Adipocyte (in vitro differentiated cells): ENCODE data around the gene CDV3.
"Not testable (repeated sequence)": the region's sequence is repeated elsewhere in the genome, so short reads cannot be mapped to it uniquely, and the experiment has no call there.

ENCODE experiments used
- DNase-seq: peaks from one replicate; pipeline ENCODE4 v3.0.0-alpha.2; 2015; ENCODE audit warnings: low read depth
- H3K27me3 ChIP-seq: replicated peaks from 2 replicates; pipeline ENCODE4 v1.7.0; 2013; ENCODE audit warnings: mild to moderate bottlenecking, low read length, moderate library complexity; ENCODE audit not compliant: control insufficient read depth, insufficient read depth
- H3K36me3 ChIP-seq: 2 replicates; pipeline ENCODE4 v1.7.0; 2013; ENCODE audit warnings: low read length, mild to moderate bottlenecking, moderate library complexity; ENCODE audit not compliant: control insufficient read depth, insufficient read depth, severe bottlenecking
- H3K4me1 ChIP-seq: 2 replicates; pipeline ENCODE4 v1.7.0; 2013; ENCODE audit warnings: mild to moderate bottlenecking, low read length, moderate library complexity; ENCODE audit not compliant: control insufficient read depth, insufficient read depth
- H3K4me3 ChIP-seq: 2 replicates; pipeline ENCODE4 v1.7.0; 2013; ENCODE audit warnings: mild to moderate bottlenecking, low read length, moderate library complexity
- H3K9ac ChIP-seq: 2 replicates; pipeline ENCODE4 v1.7.0; 2013; ENCODE audit warnings: mild to moderate bottlenecking, low read length, moderate library complexity
- H3K9me3 ChIP-seq: 2 replicates; pipeline ENCODE4 v1.7.0; 2013; ENCODE audit warnings: mild to moderate bottlenecking, low read length, moderate library complexity; ENCODE audit not compliant: control insufficient read depth

Gene CDV3

GRCh38 chr3:133540896-133541674 is 32.4 kb upstream of the CDV3 start:
- H3K9ac ChIP-seq = no peak overlapping the region
- DNase-seq = no peak
- no peaks in the 10 kb centered on the region for H3K9me3 ChIP-seq
- H3K36me3 ChIP-seq = no peaks in the 10 kb centered on the region
- H3K4me3 ChIP-seq = no peak overlapping the region
- peaks cover 24% of the 10 kb centered on the region for H3K4me1 ChIP-seq
- no peaks in the 10 kb centered on the region for H3K27me3 ChIP-seq

- Histone ChIP-seq H3K4me1 (peaks cover 29% of the 10 kb centered on the region), H3K36me3 (no peaks in the 10 kb centered on the region), H3K27me3 (no peaks in the 10 kb centered on the region), H3K9me3 (no peaks in the 10 kb centered on the region), H3K4me3 (no peak overlapping the region), H3K9ac (no peak overlapping the region)
- no peak for DNase-seq
Observed at GRCh38 chr3:133542871-133543270, 30.6 kb upstream of the CDV3 start.

GRCh38 chr3:133544983-133545382 is 28.5 kb upstream of the CDV3 start:
- H3K9ac ChIP-seq, H3K36me3 ChIP-seq, H3K27me3 ChIP-seq, H3K9me3 ChIP-seq, H3K4me3 ChIP-seq, DNase-seq: not testable (repeated sequence)
- peaks cover 36% of the 10 kb centered on the region for H3K4me1 ChIP-seq

- DNase-seq = peak; percentile 80
- Histone ChIP-seq H3K4me3 (peak overlapping the region; percentile 64), H3K9me3 (no peaks in the 10 kb centered on the region), H3K36me3 (no peaks in the 10 kb centered on the region), H3K27me3 (no peaks in the 10 kb centered on the region), H3K9ac (peak overlapping the region; percentile 69), H3K4me1 (peaks cover 26% of the 10 kb centered on the region)
Observed at GRCh38 chr3:133547432-133548041, 25.9 kb upstream of the CDV3 start.

- Histone ChIP-seq H3K9me3 (no peaks in the 10 kb centered on the region), H3K36me3 (no peaks in the 10 kb centered on the region), H3K9ac (peak overlapping the region; percentile 66), H3K4me1 (peaks cover 22% of the 10 kb centered on the region), H3K27me3 (no peaks in the 10 kb centered on the region), H3K4me3 (peak overlapping the region; percentile 64)
- peak; percentile 43 for DNase-seq
Observed at GRCh38 chr3:133548090-133548489, 25.4 kb upstream of the CDV3 start.

- H3K36me3 ChIP-seq = no peaks in the 10 kb centered on the region
- no peaks in the 10 kb centered on the region for H3K9me3 ChIP-seq
- no peaks in the 10 kb centered on the region for H3K27me3 ChIP-seq
- DNase-seq = no peak
- H3K9ac ChIP-seq = no peak overlapping the region
- H3K4me1 ChIP-seq = peaks cover 22% of the 10 kb centered on the region
- H3K4me3 ChIP-seq = no peak overlapping the region
Observed at GRCh38 chr3:133549565-133549964, 23.9 kb upstream of the CDV3 start.

- H3K4me1 ChIP-seq = peaks cover 20% of the 10 kb centered on the region
- H3K4me3 ChIP-seq, H3K27me3 ChIP-seq, H3K9ac ChIP-seq, H3K9me3 ChIP-seq, H3K36me3 ChIP-seq, DNase-seq: not testable (repeated sequence)
Observed at GRCh38 chr3:133551589-133551988, 21.9 kb upstream of the CDV3 start.

- no peaks in the 10 kb centered on the region for H3K4me1 ChIP-seq
- H3K9me3 ChIP-seq = peaks cover 4% of the 10 kb centered on the region
- H3K9ac ChIP-seq = no peak overlapping the region
- no peaks in the 10 kb centered on the region for H3K27me3 ChIP-seq
- H3K4me3 ChIP-seq = no peak overlapping the region
- no peaks in the 10 kb centered on the region for H3K36me3 ChIP-seq
- DNase-seq = no peak
Observed at GRCh38 chr3:133561679-133562078, 11.8 kb upstream of the CDV3 start.

- Histone ChIP-seq H3K4me3 (no peak overlapping the region), H3K27me3 (no peaks in the 10 kb centered on the region), H3K9me3 (peaks cover 4% of the 10 kb centered on the region), H3K9ac (no peak overlapping the region), H3K36me3 (no peaks in the 10 kb centered on the region), H3K4me1 (no peaks in the 10 kb centered on the region)
- DNase-seq = no peak
Observed at GRCh38 chr3:133562376-133562775, 11.1 kb upstream of the CDV3 start.

- peak; percentile 82 for DNase-seq
- H3K4me3 ChIP-seq = no peak overlapping the region
- peaks cover 4% of the 10 kb centered on the region for H3K9me3 ChIP-seq
- no peaks in the 10 kb centered on the region for H3K27me3 ChIP-seq
- H3K4me1 ChIP-seq = peaks cover 5% of the 10 kb centered on the region
- H3K9ac ChIP-seq = no peak overlapping the region
- no peaks in the 10 kb centered on the region for H3K36me3 ChIP-seq
Observed at GRCh38 chr3:133563186-133563591, 10.3 kb upstream of the CDV3 start.

GRCh38 chr3:133563816-133564215 is 9.7 kb upstream of the CDV3 start:
- Histone ChIP-seq H3K4me1 (peaks cover 11% of the 10 kb centered on the region), H3K36me3 (no peaks in the 10 kb centered on the region), H3K9ac (no peak overlapping the region), H3K27me3 (no peaks in the 10 kb centered on the region), H3K9me3 (peaks cover 4% of the 10 kb centered on the region), H3K4me3 (no peak overlapping the region)
- no peak for DNase-seq
